ENCODE results near the gene MFSD12.

DNA sequence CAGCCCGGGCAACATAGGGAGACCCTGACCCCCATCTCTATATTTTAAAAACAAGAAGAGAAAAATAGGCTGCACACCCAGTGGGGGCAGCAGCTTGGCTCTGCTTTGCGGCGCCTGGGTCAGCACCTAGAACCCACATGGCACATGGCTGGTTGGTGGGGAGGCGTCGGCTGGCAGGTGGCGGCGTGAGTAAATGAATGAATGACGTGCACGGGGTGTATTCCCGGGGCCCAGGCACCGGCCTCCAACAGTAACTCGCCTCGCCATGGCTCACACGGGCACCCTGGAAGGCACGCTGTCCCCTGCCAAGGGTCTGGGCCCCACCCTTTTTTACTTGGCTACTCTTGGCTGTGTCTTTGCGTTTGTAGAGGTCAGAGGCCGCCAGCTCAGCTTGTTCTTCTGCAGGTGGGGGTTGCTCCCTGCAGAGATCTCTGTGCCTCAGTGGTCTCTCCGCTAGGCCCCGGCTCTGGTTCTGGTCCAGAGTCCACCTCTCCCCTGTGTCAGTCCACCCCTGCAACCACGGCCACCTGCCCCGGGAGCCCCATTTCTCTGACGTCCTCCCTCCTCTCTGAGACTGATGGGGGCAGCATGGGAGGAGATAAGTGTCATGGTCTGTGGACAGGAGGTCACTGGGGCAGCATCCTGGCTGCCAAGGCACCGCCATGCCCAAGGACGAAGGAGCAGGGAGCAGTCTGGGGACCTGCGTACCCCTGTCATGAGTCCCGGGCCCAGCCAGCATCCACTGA is 45.7 kb downstream of the MFSD12 start:
- TF ChIP-seq, protein P1, sequence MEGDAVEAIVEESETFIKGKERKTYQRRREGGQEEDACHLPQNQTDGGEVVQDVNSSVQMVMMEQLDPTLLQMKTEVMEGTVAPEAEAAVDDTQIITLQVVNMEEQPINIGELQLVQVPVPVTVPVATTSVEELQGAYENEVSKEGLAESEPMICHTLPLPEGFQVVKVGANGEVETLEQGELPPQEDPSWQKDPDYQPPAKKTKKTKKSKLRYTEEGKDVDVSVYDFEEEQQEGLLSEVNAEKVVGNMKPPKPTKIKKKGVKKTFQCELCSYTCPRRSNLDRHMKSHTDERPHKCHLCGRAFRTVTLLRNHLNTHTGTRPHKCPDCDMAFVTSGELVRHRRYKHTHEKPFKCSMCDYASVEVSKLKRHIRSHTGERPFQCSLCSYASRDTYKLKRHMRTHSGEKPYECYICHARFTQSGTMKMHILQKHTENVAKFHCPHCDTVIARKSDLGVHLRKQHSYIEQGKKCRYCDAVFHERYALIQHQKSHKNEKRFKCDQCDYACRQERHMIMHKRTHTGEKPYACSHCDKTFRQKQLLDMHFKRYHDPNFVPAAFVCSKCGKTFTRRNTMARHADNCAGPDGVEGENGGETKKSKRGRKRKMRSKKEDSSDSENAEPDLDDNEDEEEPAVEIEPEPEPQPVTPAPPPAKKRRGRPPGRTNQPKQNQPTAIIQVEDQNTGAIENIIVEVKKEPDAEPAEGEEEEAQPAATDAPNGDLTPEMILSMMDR (conservative IDR thresholded peaks at IDR 0.05; ENCODE audit: low read depth, low read length) = no peak
- TF ChIP-seq EZH2 (IDR thresholded peaks at IDR 0.05; ENCODE audit: low read length, unreplicated experiment) = no peak
- no peak for TF ChIP-seq EZH2phosphoT487 (IDR thresholded peaks at IDR 0.05; ENCODE audit: borderline replicate concordance, low read length)

Measured in PC-3 (cell line).